Measurements from ENCODE around the gene RAB34.
"Not testable (repeated sequence)": the region's sequence is repeated elsewhere in the genome, so short reads cannot be mapped to it uniquely, and the experiment has no call there.

RAB34 gene

DNA sequence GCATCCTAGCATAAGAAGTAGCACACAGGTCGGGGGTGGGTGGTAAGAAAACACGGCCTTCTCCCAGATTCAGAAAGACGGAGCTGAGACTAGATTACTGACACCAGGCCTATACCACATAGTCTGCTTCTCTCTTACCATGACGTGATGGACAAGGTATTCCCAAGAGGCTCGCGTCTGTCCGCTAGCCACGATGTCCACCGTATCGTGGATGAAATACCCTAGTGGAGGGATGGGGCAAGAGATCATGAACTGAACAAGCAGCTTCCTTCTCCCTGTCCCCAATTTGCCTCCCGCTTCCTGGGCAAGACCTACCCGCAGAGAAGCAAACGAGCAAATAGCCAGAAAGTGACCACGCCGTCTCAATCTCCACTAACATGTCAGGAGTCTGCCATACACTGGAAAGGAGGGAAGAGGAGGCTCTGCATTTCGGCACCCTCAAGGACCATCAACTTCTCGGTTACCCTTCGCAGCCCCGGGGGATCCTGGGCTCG lies 7.5 kb upstream of the RAB34 start:
- no peak overlapping the region for H3K9ac ChIP-seq (ENCODE audit: low read depth, low read length, poor library complexity, severe bottlenecking)
- H3K4me2 ChIP-seq (ENCODE audit: low read depth, low read length, poor library complexity, severe bottlenecking) = no peak overlapping the region
- peaks cover 4% of the 10 kb centered on the region for H3K27me3 ChIP-seq (ENCODE audit: insufficient read depth, low read length, poor library complexity, severe bottlenecking)
- peaks cover 33% of the 10 kb centered on the region for H3K4me1 ChIP-seq (ENCODE audit: insufficient read depth, low read length, poor library complexity, severe bottlenecking)
- H3K9me3 ChIP-seq (ENCODE audit: insufficient read depth, low read depth, low read length) = no peaks in the 10 kb centered on the region
- peaks cover 25% of the 10 kb centered on the region for H3F3A ChIP-seq (ENCODE audit: low read depth)
- TF ChIP-seq, protein P1, sequence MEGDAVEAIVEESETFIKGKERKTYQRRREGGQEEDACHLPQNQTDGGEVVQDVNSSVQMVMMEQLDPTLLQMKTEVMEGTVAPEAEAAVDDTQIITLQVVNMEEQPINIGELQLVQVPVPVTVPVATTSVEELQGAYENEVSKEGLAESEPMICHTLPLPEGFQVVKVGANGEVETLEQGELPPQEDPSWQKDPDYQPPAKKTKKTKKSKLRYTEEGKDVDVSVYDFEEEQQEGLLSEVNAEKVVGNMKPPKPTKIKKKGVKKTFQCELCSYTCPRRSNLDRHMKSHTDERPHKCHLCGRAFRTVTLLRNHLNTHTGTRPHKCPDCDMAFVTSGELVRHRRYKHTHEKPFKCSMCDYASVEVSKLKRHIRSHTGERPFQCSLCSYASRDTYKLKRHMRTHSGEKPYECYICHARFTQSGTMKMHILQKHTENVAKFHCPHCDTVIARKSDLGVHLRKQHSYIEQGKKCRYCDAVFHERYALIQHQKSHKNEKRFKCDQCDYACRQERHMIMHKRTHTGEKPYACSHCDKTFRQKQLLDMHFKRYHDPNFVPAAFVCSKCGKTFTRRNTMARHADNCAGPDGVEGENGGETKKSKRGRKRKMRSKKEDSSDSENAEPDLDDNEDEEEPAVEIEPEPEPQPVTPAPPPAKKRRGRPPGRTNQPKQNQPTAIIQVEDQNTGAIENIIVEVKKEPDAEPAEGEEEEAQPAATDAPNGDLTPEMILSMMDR (conservative IDR thresholded peaks at IDR 0.05; ENCODE audit: low read length) = no peak
- TF ChIP-seq EZH2phosphoT487 (IDR thresholded peaks at IDR 0.05; ENCODE audit: borderline replicate concordance) = no peak
- H4K20me1 ChIP-seq (ENCODE audit: insufficient read depth, low read length, poor library complexity, severe bottlenecking) = peaks cover 45% of the 10 kb centered on the region
- no peak overlapping the region for H3K4me3 ChIP-seq (ENCODE audit: low read length, poor library complexity, severe bottlenecking)
- H2AFZ ChIP-seq (ENCODE audit: low read length) = no peak overlapping the region
- peaks cover 34% of the 10 kb centered on the region for H3K79me2 ChIP-seq (ENCODE audit: insufficient read depth, low read length)
- H3K9me2 ChIP-seq (replicated peaks; ENCODE audit: low read depth, low read length) = no peaks in the 10 kb centered on the region
- H3K36me3 ChIP-seq (ENCODE audit: insufficient read depth, low read length) = peaks cover 47% of the 10 kb centered on the region; the same call in 1 of the 2 replicates

DNA sequence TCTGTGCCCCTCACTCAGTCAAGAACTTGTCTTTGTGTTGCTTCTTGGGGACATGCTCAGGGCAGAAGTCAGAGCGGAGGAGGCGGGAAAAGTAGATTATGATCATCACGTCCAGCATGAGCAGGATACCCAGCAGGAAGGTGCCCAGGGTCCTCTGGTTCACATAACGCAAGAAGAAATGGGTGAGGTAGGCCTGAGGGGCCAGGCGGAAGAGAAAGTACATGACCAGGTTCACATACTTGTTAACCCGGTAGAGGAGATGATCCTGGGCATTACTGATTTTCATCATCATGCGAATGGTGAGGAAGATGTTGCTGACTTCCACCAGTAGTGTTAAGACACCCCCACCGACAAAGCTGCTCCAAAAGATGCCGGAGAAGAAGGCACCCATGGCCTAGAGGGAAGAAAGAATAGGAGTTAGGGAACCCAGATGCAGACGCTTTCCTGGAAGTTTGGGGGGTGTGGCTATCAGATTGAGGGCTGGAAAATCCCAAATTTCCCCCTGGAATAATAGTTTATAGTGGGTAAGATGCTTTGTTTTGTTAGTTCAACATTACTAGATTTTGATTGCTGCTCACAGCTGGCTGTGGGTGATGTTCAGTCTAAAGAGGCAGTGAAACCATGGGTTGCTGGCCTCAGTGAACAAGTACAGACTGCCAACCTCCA lies 7.0 kb upstream of the RAB34 start:
- Histone ChIP-seq H2AFZ (ENCODE audit: low read length) (no peak overlapping the region), H3K27me3 (ENCODE audit: insufficient read depth, low read length, poor library complexity, severe bottlenecking) (peaks cover 6% of the 10 kb centered on the region), H3K9me3 (ENCODE audit: insufficient read depth, low read depth, low read length) (no peaks in the 10 kb centered on the region), H3K4me1 (ENCODE audit: insufficient read depth, low read length, poor library complexity, severe bottlenecking) (peaks cover 33% of the 10 kb centered on the region), H3K36me3 (ENCODE audit: insufficient read depth, low read length) (peaks cover 47% of the 10 kb centered on the region; the same call in 1 of the 2 replicates), H3K9ac (ENCODE audit: low read depth, low read length, poor library complexity, severe bottlenecking) (no peak overlapping the region), H3K4me3 (ENCODE audit: low read length, poor library complexity, severe bottlenecking) (no peak overlapping the region), H3F3A (ENCODE audit: low read depth) (peaks cover 25% of the 10 kb centered on the region), H3K9me2 (replicated peaks; ENCODE audit: low read depth, low read length) (no peaks in the 10 kb centered on the region), H4K20me1 (ENCODE audit: insufficient read depth, low read length, poor library complexity, severe bottlenecking) (peaks cover 48% of the 10 kb centered on the region), H3K4me2 (ENCODE audit: low read depth, low read length, poor library complexity, severe bottlenecking) (no peak overlapping the region), H3K79me2 (ENCODE audit: insufficient read depth, low read length) (peaks cover 39% of the 10 kb centered on the region)
- TF ChIP-seq, protein P1 (conservative IDR thresholded peaks at IDR 0.05; ENCODE audit: low read length) = no peak
- TF ChIP-seq EZH2phosphoT487 (IDR thresholded peaks at IDR 0.05; ENCODE audit: borderline replicate concordance) = no peak

DNA sequence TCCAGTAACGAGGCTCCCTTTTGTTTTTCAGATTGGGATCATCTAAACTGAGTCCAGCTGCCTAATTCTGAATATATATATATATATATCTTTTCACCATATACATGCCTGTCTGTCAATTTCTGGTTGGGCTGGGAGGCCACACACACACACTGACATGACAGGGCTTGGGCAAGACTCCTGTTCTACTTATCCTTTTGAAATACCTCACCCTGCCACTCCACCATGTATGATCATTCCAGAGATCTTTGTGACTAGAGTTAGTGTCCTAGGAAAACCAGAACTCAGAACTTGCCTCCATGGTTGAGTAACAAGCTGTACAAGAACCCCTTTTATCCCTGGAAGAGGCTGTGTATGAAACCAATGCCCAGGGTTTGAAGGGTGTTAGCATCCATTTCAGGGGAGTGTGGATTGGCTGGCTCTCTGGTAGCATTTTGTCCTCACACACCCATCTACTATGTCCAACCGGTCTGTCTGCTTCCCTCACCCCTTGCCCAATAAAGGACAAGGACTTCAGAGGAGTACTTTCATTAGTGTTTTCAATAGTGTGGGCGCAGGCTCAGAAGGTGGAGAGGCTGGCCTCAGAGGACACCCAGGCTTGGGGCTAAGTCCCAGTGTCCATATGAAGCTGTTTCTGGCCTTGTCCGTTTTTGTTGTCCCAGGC lies 6.3 kb upstream of the RAB34 start:
- not testable (repeated sequence) for H3K9ac ChIP-seq (ENCODE audit: low read depth, low read length, poor library complexity, severe bottlenecking); H3K9me2 ChIP-seq (replicated peaks; ENCODE audit: low read depth, low read length); H3K9me3 ChIP-seq (ENCODE audit: insufficient read depth, low read depth, low read length); H3K4me2 ChIP-seq (ENCODE audit: low read depth, low read length, poor library complexity, severe bottlenecking); H2AFZ ChIP-seq (ENCODE audit: low read length); H3K27me3 ChIP-seq (ENCODE audit: insufficient read depth, low read length, poor library complexity, severe bottlenecking); H3K4me3 ChIP-seq (ENCODE audit: low read length, poor library complexity, severe bottlenecking)
- peaks cover 48% of the 10 kb centered on the region for H4K20me1 ChIP-seq (ENCODE audit: insufficient read depth, low read length, poor library complexity, severe bottlenecking)
- peaks cover 30% of the 10 kb centered on the region for H3K4me1 ChIP-seq (ENCODE audit: insufficient read depth, low read length, poor library complexity, severe bottlenecking)
- H3F3A ChIP-seq (ENCODE audit: low read depth) = peaks cover 25% of the 10 kb centered on the region
- H3K79me2 ChIP-seq (ENCODE audit: insufficient read depth, low read length) = peaks cover 39% of the 10 kb centered on the region
- H3K36me3 ChIP-seq (ENCODE audit: insufficient read depth, low read length) = peaks cover 47% of the 10 kb centered on the region; the same call in 1 of the 2 replicates
